ENCODE data around the gene C16orf78.

Gene C16orf78, protein sequence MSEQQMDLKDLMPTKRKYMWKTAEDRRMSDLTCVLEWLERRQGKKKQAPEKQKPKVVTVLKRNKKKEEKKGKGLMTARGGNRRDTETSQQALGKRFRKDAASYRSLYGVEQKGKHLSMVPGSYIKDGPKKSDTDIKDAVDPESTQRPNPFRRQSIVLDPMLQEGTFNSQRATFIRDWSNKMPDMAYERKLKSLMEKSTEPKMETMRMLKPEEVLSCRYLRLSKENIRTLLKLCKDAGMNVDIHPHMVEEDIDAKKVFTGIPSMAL

DNA sequence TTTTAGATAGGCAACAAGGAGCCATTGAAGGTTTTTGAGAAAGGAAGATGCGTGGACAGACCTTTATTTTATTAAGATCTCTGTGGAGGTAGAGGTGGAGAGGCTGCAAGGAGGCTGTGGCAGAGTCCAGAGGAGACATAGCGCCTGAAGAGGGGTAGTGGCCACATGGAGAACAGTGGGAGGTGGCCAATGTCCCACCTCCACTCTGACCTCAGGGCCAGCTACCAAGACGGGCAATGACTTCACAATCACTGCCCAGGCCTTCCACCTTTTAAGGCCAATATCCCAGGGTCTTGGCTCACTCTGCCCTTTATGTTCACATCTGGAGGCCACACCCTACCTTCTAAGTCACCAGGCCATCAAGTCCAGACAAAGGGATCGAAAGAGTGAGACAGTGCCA, at the start of gene C16orf78:
C16orf78 (plus strand) TSS at position 301 of the 400 bp plus-strand sequence. CDS start 136 bp downstream, outside the sequence.
- DNase-seq: no peak

DNA sequence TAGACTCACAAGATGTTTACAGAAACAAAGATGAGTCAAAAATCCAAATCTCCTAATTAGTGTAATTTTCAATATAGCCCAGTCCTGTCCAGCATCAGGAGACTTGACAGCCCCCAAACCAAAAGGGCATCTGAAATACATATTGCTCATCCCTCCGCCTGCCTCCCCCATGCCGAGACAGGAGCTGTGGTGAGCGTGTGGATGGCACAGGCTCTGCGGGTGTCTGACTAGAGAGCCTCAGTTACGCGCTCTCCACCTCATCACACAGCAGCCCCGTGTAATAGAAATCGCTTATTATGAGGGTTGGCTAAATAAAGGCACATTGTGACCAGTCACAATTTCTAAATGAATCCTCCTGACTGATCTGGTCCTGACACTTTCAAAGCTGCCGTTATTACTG, 48.9 kb upstream of the C16orf78 start:
- no peak for DNase-seq

DNA sequence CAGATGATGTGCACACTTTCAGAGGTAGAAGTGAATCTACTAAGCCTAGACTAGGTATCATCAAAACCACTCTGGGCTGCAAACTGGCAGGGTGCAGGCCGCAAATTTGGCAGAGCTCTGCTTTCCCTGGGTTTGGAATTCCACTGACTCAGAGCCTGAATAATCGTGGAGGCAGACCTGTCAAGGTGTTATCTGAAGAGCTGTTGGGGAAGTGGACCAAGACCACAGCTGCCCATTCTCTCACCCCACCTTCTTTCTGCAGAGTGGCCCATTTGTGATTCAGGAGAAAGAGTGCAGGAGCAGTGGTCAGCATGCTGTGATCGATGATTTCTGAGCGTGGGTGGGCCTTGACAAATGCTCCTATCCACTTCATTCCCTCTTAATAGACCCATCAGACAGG, 46.1 kb upstream of the C16orf78 start:
- DNase-seq: no peak

DNA sequence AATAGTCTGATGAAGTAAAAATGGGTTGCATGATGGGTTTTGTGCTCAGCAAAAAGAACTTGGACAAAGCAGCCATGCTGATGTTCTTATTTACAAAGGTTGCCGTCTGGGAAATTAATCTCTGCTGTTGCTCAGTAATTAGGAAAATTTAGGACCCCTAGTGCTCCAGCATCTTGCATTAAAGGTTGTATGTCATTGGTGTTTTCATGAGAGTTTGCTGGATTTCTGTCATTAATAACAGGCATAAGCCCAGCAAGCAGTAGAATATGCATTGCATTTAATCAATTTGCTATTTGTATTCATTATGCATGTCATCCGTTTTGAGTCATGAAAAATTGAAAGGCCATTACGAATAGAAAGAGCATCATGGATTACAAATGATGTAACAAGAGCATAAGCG, 45.3 kb upstream of the C16orf78 start:
- DNase-seq: no peak

DNA sequence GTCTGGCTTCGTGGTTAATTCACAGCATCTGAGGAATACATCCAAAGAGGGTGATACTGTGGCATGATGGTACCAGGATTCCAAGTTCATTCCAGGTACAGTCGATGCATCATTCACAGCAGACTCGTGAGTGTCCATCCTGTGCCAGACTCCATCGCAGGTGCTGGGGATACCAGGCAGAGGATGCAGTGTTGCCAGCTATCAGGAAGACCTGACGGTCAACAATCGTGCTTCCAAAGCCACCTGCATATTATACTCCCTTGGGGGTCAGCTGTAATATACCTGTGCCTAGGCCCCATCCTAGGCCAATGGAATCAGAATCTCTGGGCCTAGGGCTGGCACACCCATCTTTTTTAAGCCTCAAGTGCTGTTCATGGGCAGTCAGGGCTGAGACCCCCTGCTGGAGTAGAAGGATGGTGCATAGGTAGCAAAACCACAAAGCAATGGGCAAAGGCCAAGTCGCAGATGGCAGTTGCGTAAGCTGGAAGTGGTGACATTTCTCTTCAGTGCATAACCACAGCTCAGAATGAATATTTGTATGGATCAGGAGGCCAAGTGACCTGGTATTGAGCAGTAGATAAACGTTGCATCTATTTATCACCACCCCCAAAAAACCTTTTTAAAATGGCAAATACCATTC, 42.9 kb upstream of the C16orf78 start:
- no peak for DNase-seq

DNA sequence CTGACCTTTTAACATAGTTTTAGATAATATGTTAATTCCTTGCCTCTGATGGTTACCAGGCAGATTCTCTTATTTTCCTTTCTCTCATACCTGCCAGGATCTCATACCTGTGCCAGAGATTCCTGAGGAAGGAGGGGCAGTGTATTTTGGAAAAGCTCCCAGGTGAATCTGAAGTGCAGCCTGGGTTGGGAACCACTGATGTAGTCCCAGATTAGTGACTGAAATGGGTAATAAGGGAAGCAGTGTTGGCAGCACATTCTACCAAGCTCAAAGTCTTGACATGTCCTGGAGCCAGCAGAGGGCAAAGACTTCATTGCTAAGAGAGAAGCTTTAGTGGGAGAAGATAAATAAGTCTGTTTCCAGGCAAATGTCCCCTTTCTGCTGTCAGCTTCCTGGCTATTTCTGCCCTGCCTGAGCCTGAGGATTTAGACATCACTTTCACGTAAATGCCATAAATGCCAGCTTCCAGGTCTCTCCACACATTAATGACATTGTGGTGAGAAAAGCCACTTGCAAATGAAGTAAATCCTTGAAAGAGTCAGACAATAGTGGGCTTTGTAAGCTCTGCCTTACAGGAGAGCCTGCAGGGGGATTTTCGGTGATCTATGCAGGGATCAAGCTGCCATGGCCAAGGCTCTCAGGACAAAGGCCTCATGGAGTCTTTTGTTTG, 40.9 kb upstream of the C16orf78 start:
- no peak for DNase-seq

DNA sequence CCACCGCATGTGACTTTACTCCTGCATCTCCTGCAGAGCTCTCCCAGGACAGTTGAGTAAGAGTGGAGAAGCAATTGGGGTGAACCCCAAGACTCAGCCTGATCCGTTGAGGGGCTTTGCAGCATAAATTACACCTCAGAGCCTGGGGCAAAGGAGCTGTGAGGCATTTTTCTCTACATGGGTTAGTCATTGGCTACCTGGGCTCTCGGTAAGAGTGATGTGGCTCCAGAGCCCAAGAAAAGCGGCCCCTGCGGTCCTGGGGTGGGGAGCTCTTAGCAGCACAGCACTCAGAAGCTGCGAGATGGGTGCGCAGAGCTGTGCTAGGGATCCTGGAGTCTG, 40.4 kb upstream of the C16orf78 start:
- DNase-seq: no peak

DNA sequence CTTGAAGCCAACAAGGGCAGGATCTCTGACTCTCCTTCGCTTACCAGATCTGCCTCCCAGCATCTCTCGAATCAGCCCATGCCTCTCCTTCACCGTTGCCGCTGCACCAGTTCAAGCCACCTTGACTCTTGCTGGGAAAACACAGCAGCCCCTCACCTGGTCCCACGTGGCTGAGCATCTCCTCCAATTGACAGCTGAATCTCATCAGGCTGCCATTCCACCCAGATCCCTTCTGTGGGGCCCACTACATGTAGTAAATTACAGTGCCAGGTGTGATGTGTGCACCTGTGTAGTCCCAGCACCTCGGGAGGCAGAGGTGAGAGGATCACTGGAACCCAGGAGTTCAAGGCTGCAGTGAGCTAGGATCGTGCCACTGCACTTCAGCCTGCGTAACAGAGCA, 37.8 kb upstream of the C16orf78 start:
- no peak for DNase-seq

DNA sequence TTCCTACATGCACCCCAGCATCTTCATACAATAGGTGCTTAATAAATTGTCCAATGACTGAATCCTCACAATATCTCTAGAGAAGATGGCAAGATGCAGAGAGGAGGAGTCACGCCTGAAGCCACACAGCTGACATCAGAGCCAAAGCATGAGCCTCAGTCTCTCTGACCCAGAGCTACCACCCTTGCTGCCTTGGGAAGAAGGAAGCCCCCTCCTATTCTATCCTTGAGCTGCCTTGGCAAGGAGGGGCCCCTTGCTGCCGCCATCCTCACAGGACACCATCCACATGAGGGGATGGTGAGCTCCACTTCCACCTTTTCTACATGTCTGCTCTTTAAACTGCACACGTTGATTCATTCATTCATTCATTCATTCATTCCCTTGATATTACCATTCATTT, 37.0 kb upstream of the C16orf78 start:
- no peak for DNase-seq

DNA sequence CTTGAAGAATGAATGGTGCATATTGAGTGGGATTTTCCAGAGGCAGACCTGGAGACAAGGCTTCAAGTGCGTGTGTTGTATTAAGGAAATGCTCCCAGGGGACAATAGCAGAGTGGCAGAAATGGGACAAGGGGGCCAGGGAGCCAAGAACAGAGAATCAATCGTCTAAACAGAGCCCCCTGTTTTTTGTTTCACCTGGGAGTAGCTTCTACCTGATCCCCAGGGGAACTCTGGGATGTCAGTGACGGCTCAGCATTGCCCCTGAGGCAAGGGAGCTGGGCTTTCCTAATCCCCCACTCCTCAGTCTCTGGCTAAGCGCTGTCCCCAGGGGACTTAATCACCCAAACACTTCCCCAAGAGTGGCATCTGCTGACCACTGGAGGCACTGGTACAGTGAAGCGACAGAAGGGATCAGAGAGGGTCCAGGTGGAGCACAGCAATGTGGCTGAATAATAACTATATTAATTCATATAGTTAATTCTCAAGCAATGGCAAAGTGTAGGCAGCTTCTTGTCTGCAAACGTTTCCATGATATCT, 35.7 kb upstream of the C16orf78 start:
- DNase-seq: no peak

DNA sequence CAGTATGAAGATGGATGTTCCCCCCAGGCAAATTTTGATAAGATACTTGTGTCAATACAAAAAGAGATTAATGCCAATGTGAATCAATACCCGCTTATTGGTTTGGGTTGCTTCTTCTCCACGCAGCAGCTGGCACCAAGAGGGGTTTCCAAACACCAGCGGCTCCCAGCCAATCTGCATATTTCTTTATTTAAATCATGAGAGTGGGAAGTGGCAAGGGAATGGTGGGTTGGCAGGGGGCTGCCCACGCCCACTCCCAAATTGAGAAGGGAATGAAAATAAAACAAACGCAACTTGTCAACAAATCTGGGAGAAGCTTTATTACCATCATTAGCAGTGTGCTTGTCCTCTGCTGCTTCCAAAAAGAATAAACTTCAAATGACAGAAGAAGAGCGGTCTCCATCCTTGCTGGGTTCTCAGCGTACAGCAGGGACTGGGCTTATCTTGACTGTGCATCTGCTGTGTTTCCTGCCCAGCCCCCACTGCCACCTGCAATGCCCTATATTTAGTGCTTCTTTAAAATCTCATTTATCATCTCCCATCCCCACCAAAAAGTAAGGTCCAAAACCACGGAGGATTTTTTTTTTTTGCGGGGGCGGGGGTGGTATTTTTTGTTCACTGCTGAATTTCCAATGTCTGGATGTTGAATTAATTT, 34.9 kb upstream of the C16orf78 start:
- DNase-seq: no peak

DNA sequence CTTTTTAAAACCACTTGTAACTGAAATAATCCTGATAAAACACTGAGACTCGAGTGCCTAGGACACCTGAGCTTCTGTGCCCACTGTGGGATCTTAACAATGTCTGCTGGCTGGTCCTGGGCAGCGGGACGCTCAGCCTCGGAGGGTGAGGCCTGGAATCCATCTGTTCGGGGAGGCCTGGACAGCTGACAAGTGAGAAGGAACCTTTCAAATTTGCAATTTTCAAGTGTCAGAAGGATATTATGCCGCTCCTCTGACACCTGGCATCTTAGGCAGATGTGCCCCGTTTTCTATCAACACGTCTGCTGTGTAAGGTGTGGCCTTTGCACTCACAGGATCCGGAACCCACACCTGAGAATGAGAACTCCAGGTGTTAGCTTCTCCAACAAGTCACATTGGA, 33.1 kb upstream of the C16orf78 start:
- DNase-seq: no peak

DNA sequence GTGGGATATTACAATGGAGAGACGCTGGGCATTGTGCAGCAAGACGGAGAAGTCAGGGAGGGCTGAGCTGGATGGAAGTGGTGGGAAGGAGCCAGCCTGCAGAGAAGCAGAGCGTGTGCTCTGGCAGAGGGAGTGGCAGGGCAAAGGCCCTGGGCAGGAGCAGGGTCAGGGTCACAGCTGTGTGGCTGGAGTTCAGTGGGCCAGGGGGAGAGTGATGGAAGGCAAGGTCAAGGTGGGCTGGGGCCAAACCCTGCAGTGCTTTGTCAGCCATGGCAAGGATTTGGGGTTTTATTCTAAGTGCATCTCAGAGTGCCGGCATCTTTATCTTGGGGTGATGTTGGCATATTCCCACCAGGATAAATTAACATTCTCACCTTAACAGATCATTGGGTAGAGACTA, 31.9 kb upstream of the C16orf78 start:
- no peak for DNase-seq

DNA sequence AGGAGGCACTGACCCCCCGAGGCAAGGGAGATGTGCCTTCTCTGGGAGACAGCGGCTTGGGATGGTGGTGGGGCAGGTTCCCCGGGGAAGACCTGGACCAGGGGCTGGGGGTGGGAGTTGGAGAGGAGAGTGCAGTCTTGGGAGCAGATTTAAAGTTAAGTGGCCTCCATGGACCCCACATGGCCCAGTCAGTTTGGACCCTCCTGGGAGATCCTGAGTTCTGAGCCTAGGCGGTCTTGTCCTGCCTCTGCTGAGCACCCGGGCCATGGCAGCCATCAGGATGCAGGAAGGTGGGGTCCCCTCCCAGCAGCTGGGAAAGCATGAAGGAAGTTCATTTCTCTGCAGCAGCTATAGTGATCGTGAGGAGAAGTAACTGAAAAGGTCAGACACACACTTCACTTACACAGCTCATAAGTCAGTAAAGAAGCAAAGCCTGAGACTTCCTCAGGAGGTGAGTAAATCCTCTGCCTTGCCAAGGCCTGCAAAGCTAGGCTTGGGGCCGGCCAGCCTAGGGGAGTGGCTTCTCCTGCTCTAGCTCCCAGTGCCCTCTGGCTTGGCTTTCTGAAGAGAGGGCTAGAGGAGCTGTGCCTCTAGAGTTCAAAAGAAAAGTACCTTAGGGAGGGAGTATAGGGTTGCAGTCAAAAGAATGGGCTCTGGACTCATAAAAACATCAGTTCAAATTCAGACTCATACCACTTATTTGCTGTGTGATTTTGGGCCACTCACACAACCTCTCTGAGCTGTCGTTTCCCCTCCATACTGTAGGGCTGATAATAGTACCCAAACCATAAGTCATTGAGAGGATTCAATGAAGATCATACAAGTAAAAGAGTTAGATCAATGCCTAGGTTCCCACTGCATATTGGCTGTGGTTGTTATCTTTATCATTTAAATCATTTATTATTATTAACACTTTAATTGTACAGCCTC, 31.0 kb upstream of the C16orf78 start:
- DNase-seq: no peak

DNA sequence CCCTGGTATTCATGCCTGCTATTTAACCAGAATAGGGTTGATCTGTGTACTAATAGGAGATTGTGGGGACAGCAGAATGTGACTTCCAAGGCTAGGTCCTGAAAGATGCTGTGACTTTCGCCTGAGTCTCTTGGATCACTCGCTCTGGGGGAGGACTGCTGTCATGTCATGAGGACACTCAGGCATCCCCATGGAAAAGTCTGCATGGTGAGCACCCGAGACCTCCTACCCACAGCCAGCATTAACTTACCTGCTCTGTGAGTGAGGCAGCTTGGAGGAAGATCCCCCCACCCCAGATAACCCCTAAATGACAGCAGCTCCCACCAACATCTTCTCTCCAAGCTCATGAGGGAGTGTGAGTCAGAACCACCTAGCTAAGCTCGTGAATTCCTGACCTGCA, 30.3 kb upstream of the C16orf78 start:
- no peak for DNase-seq

DNA sequence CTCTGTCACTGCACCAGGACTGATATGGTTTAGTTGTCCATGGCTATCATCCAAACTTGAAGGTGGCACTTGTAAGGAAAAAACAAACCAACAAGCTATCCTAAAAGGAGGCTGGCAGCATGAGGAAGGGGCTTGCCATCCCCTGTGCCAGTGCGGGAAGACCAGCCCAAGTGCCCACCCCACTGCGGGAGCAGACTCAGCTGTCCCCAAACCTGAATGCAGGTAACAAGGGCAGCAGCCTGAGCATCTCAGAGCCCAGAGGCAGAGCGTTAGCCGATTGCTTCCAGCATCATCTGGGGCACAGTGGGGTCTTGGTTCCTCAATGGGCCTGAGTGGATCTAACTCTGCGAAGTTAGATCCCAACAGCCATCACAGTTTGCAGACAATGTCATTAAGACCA, 29.2 kb upstream of the C16orf78 start:
- no peak for DNase-seq

DNA sequence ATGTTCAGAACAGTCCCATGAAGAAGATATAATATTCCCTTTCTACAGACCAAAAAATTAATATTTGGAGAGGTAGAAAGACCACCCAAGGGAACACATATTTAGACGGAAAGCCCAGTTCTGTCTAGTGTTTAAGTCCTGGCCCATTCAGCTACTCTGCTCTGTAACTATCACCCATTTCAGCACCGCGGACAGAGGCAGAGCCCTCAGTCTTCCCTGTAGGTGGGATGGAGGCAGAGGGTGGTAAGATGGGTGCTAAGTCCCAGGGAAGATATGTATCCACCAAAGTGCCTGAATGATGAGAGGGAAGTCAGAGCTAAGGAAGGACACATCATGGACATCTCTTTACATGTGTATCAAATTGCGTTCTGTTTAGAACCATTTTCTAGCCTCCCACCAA, 27.8 kb upstream of the C16orf78 start:
- DNase-seq: no peak

DNA sequence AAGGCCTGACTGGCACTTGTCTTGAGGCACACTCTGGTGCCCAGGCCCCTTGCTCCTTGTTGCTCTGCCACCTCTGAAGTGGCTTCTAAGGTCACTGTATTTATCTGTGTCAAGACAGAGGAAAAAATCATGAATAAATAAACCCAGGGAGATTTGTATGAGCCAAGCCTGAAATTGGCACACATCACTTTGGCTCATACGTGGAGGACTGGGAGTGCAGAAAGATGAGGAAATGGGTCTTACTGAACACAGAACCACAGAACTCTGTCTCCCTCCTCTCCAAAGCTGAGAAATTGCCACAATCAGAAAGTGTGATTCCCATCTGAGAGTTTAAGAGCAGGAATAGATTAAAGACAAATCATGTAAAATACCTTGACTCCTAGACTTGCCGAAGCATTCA, 27.1 kb upstream of the C16orf78 start:
- DNase-seq: no peak

DNA sequence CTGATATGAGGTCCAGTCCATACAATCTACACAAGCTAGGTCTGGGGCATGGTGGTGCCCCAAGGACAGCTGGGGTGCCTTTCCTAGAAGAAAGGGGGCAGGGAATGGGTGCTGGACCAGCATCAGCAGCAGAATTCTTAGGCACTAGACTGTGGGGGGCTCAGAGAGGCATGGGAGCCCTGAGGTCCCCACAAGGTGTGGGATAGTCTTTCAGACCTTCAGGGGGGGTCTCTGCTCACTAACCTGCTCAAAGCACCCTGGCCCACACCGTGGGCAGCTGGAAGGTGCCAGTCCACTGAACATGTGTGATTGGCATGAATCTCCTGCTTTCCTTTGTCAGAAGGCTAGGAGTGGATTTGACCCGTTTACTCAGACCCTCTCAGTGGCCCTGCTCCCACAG, 26.1 kb upstream of the C16orf78 start:
- no peak for DNase-seq

DNA sequence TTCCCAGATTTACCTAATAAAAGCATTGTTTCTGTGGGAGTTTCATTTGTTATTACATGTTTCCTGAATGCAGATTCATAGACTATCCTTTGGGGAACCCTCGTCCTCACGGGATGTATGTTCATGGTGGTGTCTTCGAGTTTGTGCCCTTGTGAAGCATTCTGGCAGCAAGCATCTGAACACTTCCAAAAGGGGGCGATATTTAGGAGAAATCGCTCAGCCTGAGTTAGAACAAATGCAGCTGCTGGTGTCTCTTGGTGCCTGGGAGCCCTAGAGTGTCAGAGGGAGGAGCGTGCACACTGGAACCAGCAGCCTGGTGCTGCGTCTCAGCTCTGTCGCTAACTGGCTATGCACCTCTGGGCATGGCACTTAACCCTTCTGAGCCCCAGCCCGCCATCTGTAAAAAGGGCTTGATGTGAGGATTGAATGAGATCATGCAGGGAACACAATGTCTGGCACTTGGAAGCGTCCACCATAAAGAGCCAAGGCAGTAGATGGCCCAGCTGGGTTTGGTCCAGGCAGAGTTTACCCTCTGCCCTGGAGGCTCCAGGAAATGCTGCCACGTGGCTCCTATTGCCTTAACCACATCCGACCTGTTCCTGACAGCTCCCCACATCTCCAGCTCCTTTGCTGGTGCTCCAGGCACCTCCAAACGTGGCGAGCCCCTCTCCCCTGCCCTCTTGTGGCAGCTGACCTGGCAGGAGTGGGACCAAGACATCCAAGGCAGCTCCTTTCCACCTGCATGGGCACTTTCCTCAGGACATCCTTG, 25.0 kb upstream of the C16orf78 start:
- no peak for DNase-seq

DNA sequence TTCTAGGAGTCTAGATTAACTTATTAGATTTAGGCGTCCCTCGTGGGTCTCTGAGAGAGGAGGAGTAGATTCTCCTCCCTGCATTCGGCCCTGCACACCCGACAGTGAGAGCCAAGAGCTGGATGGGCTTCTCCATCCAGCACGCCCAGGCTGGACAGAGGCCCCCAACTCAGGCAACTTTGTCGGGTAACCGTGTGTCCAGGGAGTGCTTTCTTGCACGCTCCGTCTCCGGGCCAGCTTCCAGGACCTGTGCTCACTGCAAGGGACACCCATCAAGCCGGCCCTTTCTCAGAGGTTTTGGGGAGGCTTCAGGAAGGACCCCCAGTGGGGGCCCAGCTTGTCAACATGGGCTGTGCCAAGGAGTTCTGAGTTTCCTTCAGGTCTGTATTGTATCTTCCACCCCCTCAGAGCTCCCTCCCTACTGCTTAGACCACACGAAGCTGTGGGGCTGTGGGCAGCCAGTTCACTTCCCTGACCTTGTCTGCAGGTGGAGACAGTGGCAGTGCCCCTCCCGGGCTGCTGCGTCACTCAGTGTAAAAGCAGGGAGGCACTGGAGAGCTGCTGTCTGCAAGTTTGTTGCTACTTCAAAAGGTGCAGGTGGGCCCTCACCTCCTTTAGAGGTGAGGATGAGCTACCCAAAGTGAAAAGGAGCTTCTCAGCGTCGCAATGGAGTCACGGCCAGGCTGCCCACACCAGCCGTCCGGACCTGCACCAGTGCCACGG, 24.0 kb upstream of the C16orf78 start:
- DNase-seq: no peak

All from NCI-H1694 (cell line).